Adrenal gland (tissue), 12 donors: Measurements from ENCODE around the gene CALR3. TPM values are rescaled to one million over a fixed set of nuclear protein-coding genes. Genes with fewer than 3 reads are reported as not detected.

Experiments
- DNase-seq, 7 donors: peaks; one replicate each; pipeline ENCODE4 v3.0.0-alpha.2; 2019 to 2020
- H3K27ac ChIP-seq, 5 donors: fragments of 200-600 bp; sonication (generic) in 4 of 5; 1 replicate in 3 of 5; 2 replicates in 2 of 5; pipeline versions ENCODE4 v1.5.1 to v1.8.0; 2016 to 2020; ENCODE audit warnings: mild to moderate bottlenecking in 1 of 5
- H3K27me3 ChIP-seq: fragments of 200-600 bp; 2 replicates; pipeline ENCODE4 v1.8.0; 2021
- H3K36me3 ChIP-seq, 2 donors: fragments of 200-600 bp; replicated peaks in 1 of 2; 1 replicate in 1 of 2; 2 replicates in 1 of 2; pipeline versions ENCODE4 v1.5.1 to v1.8.0; 2018 to 2022
- H3K4me1 ChIP-seq, 2 donors: fragments of 200-600 bp; replicated peaks in 1 of 2; 1 replicate in 1 of 2; 2 replicates in 1 of 2; pipeline versions ENCODE4 v1.5.1 to v1.8.0; 2018 to 2021
- H3K4me3 ChIP-seq, 4 donors: fragments of 200-600 bp; sonication (generic) in 3 of 4; one replicate each; pipeline ENCODE4 v1.5.1; 2016 to 2018
- H3K9me3 ChIP-seq, 3 donors: fragments of 200-600 bp; sonication (generic) in 1 of 3; replicated peaks in 1 of 3; 1 replicate in 2 of 3; 2 replicates in 1 of 3; pipeline versions ENCODE4 v1.5.1 to v1.8.0; 2016 to 2021
- CTCF ChIP-seq, 6 experiments: fragments of 450-650 bp in 4 of 6; fragments of 200-600 bp in 2 of 6; sonication (generic) in 1 of 6; IDR thresholded peaks; 1 replicate in 5 of 6; 2 replicates in 1 of 6; pipeline versions ENCODE4 v1.5.1 to v1.8.0; 2016 to 2021; ENCODE audit warnings: antibody characterized with exemption in 6 of 6, mild to moderate bottlenecking in 2 of 6, moderate library complexity in 1 of 6
- POLR2A ChIP-seq, 2 donors: fragments of 450-650 bp; IDR thresholded peaks; one replicate each; pipeline ENCODE4 v1.6.1; 2017; ENCODE audit warnings: antibody characterized with exemption in 2 of 2, mild to moderate bottlenecking in 2 of 2, moderate library complexity in 1 of 2
- WGBS, 4 donors: extraction: QIAGEN DNeasy Blood & Tissue Kit in 2 of 4; methylation state at CpG; one replicate each; pipeline versions ENCODE4 v1.1.5 to v1.1.7; 2013 to 2017; 5-methylcytosine and 5-hydroxymethylcytosine counted together
- intact Hi-C, 2 donors: fragments of 100-400 bp; cut with DNase I; formaldehyde crosslinking; loops; one replicate each; pipeline versions ENCODE4 v1.14.1 to v1.15.0; 2022 to 2023
- polyA plus RNA-seq, 3 donors: library from polyadenylated mRNA; stranded (reverse); fragments of 200-250 nt in 2 of 3; fragments of 350-450 nt in 1 of 3; fragmentation: Illumina TruSeq in 1 of 3; extraction: RNeasy Lipid Tissue Mini Kit (QIAGEN cat#74804) in 1 of 3; gene quantifications; one replicate each; pipeline ENCODE4 v1.2.3, GENCODE V29; 2013 to 2014
- total RNA-seq, 9 donors: library from RNA; depleted of rRNA in 4 of 9; stranded (reverse); fragments of >200 nt in 4 of 9; fragments of 120-200 nt in 1 of 9; fragmentation: NEBNext Ultra II Directional in 1 of 9; extraction: Animal tissue kit (Norgen Biotek cat#: 25700) in 1 of 9; gene quantifications; one replicate each; pipeline versions ENCODE4 v1.1.0 to v1.2.4, GENCODE V29; 2013 to 2023
- donor health status: healthy with polysubstance abuse.
- donor health status: Bipolar disorder and iron deficiency.
- donor health status: DM: yes; HTN: yes; CAD: no.
- donor health status: DM: no; HTN: no; CAD: no.
- donor health status: DM: no; HTN: no; CAD: no.
- donor health status: DM: yes; HTN: yes; CAD: no.

The CALR3 gene
- total and polyA plus RNA-seq, 12 donors: 0.07 to 0.41 (median 0.14) TPM; not detected in 8

GRCh38 chr19:16446108-16446723 is 49.8 kb downstream of the CALR3 start:
- Histone ChIP-seq H3K27me3 (no peaks in the 10 kb centered on the region), H3K4me3 (no peak overlapping the region), H3K36me3 (peaks cover 0 to under 1% of the 10 kb centered on the region in 2 donors), H3K27ac (peak overlapping the region in 2 of 5 donors; percentile 61 to 75), H3K9me3 (no peaks in the 10 kb centered on the region), H3K4me1 (peaks cover 14 to 60% of the 10 kb centered on the region in 2 donors)
- TF ChIP-seq POLR2A (IDR thresholded peaks at IDR 0.05) (no peak), CTCF (IDR thresholded peaks at IDR 0.05) (no peak)
- intact Hi-C loops: no loop called here
- 81 to 90% (median 89%) methylated on average over 12 to 13 of the region's 13 CpGs for WGBS, 4 donors
- DNase-seq: no peak

- DNase-seq: no peak
- H3K9me3 ChIP-seq: no peaks in the 10 kb centered on the region
- 74 to 82% (median 76%) methylated on average over 10 to 14 of the region's 14 CpGs for WGBS, 4 donors
- no peaks in the 10 kb centered on the region for H3K27me3 ChIP-seq
- intact Hi-C loops: no loop called here
- H3K27ac ChIP-seq: peak overlapping the region in 1 of 5 donors; percentile 75
- H3K4me1 ChIP-seq: peaks cover 14 to 60% of the 10 kb centered on the region in 2 donors
- peaks cover 0 to 8% of the 10 kb centered on the region in 2 donors for H3K36me3 ChIP-seq
- no peak overlapping the region for H3K4me3 ChIP-seq
- TF ChIP-seq POLR2A (IDR thresholded peaks at IDR 0.05) (no peak), CTCF (IDR thresholded peaks at IDR 0.05) (no peak)
These were observed 50.5 kb downstream of the CALR3 start for GRCh38 chr19:16445238-16446107.

- WGBS, 4 donors: 57 to 67% (median 63%) methylated on average over 2 of the region's 2 CpGs
- Histone ChIP-seq H3K27ac (peak overlapping the region in 1 of 5 donors; percentile 9), H3K9me3 (no peaks in the 10 kb centered on the region), H3K4me1 (peaks cover 14 to 60% of the 10 kb centered on the region in 2 donors), H3K4me3 (no peak overlapping the region), H3K36me3 (peaks cover 0 to 12% of the 10 kb centered on the region in 2 donors), H3K27me3 (no peaks in the 10 kb centered on the region)
- intact Hi-C loops: no loop called here
- no peak for DNase-seq
- no peak for TF ChIP-seq CTCF (IDR thresholded peaks at IDR 0.05)
- TF ChIP-seq POLR2A (IDR thresholded peaks at IDR 0.05): no peak
These were observed 51.7 kb downstream of the CALR3 start for GRCh38 chr19:16444269-16444600.
